HepG2 (cell line): ENCODE results near the gene DDX31.

ENCODE experiments used
- ARNT ChIP-seq: fragments of 450-650 bp; IDR thresholded peaks from 2 replicates; pipeline ENCODE4 v1.6.1; 2017
- CTCF ChIP-seq: sonication (generic); formaldehyde crosslinking; IDR thresholded peaks from 2 replicates; pipeline ENCODE4 v1.5.0; 2020; ENCODE audit warnings: mild to moderate bottlenecking, missing genetic modification reagents, moderate library complexity
- SIN3A ChIP-seq: IDR thresholded peaks from 2 replicates; pipeline ENCODE4 v1.6.1; 2011; ENCODE audit warnings: low read depth, mild to moderate bottlenecking, control low read depth, low read length, borderline replicate concordance
- ZNF546 ChIP-seq: sonication (generic); formaldehyde crosslinking; conservative IDR thresholded peaks from 2 replicates; pipeline ENCODE4 v1.8.1; 2023; ENCODE audit warnings: mild to moderate bottlenecking, missing genetic modification reagents

GRCh38 chr9:132702254-132702653, 32.5 kb upstream of the DDX31 start:
- TF ChIP-seq SIN3A = no peak
- no peak for TF ChIP-seq CTCF (CRISPR knock-in tag)
- TF ChIP-seq ZNF546 (CRISPR knock-in tag) = no peak
- no peak for TF ChIP-seq ARNT
